Measurements from ENCODE around the gene POU2F1.

POU2F1 gene

DNA sequence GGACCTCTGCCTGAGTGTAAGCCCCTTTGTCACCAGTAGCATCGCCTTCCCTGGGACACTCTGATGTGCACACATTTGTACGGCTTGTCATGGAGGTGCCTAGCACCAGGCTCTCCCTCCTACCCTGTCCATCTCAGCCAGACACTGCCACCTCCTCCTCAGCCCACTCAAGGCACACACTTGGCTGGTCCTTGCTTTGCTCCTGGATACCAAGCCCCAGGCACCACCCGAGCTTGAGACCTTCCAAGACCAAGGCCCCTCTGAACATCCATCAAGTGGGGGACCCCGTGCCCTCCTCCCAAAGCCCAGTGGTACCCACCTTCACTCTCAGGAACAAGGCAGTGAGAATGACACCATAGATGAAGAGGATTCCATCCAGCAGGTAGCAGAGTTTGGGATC lies 219.7 kb downstream of the POU2F1 start:
- Histone ChIP-seq H3K27ac (no peak overlapping the region), H3K36me3 (ENCODE audit: insufficient read depth, low read length) (no peaks in the 10 kb centered on the region), H3K9me3 (ENCODE audit: low read depth, low read length) (no peaks in the 10 kb centered on the region), H3K9ac (ENCODE audit: insufficient read length) (no peak overlapping the region), H3K4me3 (no peak overlapping the region)
- TF ChIP-seq FOXP2 (optimal IDR thresholded peaks at IDR 0.05; ENCODE audit: control extremely low read depth, extremely low read length, insufficient read depth) (no peak), EZH2 (IDR thresholded peaks at IDR 0.05) (no peak)
- no peak for DNase-seq (ENCODE audit: low read depth, low spot score)

DNA sequence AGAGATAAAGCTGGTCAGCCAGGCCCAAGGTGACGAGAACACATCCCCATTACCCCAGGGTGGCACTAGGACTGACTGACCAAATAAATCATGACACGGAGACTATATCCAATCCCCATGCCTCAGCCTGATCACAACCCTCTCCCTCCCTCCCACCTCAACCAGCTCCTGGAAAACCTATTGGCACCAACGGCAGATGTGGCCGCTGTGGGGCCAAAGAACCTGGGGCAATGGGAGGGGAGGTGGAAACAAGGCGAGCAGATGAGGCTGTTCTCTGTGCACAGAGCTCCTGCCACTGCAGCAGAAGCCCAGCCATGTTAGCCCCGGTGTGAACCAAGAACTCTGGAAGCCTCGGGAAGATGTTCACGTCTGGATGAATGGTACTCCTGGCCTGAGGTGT lies 220.1 kb downstream of the POU2F1 start:
- no peak for DNase-seq (ENCODE audit: low read depth, low spot score)
- no peaks in the 10 kb centered on the region for H3K36me3 ChIP-seq (ENCODE audit: insufficient read depth, low read length)
- no peak overlapping the region for H3K4me3 ChIP-seq
- no peaks in the 10 kb centered on the region for H3K9me3 ChIP-seq (ENCODE audit: low read depth, low read length)
- no peak overlapping the region for H3K9ac ChIP-seq (ENCODE audit: insufficient read length)
- TF ChIP-seq EZH2 (IDR thresholded peaks at IDR 0.05) = no peak
- no peak for TF ChIP-seq POLR2AphosphoS5 (IDR thresholded peaks at IDR 0.05; ENCODE audit: borderline replicate concordance, low read depth, low read length)
- TF ChIP-seq FOXP2 (optimal IDR thresholded peaks at IDR 0.05; ENCODE audit: control extremely low read depth, extremely low read length, insufficient read depth) = no peak
- H3K27ac ChIP-seq = no peak overlapping the region

DNA sequence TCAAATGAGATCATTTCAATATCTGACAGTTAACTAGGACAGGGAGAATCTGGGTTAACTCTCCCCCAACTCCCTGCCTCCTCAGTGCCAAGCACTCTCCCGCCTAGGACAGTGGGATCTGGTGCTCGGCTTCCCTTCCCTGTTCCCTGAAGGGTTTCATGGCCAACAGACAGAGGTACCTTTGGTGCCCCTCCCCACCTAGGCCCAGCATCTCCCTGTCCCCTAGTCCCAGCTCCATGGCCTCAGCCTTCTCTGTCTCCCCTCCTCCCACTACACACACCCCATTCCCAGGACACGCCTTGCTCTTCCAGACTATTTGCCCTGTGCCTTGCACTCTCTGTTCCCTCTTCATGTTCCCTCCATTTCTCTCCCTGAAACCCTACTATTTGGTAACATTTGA lies 220.5 kb downstream of the POU2F1 start:
- Histone ChIP-seq H3K9me3 (ENCODE audit: low read depth, low read length) (no peaks in the 10 kb centered on the region), H3K36me3 (ENCODE audit: insufficient read depth, low read length) (no peaks in the 10 kb centered on the region), H3K27ac (no peak overlapping the region), H3K9ac (ENCODE audit: insufficient read length) (no peak overlapping the region), H3K4me3 (no peak overlapping the region)
- TF ChIP-seq EZH2 (IDR thresholded peaks at IDR 0.05) (no peak), POLR2AphosphoS5 (IDR thresholded peaks at IDR 0.05; ENCODE audit: borderline replicate concordance, low read depth, low read length) (no peak), FOXP2 (optimal IDR thresholded peaks at IDR 0.05; ENCODE audit: control extremely low read depth, extremely low read length, insufficient read depth) (no peak)
- DNase-seq (ENCODE audit: low read depth, low spot score) = no peak

DNA sequence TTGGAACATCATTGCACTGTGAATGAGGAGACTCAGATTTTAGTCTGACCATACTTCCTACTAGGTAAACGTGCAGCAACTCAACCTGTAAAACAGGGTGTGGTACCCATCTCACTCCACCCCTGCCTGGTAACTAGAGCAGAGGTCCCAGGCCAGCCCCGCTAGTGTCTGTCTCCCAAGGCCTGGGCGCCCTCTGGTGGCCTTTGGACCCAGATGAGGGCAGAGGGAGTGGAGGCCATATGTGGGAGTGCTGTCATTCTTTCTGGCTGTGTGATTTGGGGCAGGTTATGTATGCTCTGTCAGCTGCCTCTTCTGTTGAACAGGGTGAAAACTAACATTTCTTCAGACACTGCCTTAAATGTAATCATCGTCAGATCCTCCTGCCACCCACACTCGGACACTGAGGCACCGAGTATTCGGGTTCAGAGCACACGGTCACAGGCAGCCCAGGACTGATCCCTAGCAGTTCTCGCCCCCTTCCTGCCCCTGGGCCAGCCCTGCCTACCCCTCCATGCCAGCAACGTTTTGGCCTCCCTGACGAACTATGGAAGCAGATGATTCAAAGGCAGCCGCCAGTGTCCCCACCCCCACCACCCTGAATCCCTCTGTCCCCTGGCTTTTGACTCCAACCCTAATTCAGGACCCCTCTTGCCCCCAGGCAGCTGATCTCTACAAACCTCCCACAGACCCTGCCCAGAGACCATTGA lies 221.6 kb downstream of the POU2F1 start:
- Histone ChIP-seq H3K9ac (ENCODE audit: insufficient read length) (no peak overlapping the region), H3K36me3 (ENCODE audit: insufficient read depth, low read length) (no peaks in the 10 kb centered on the region), H3K27ac (no peak overlapping the region), H3K9me3 (ENCODE audit: low read depth, low read length) (no peaks in the 10 kb centered on the region), H3K4me3 (no peak overlapping the region)
- no peak for DNase-seq (ENCODE audit: low read depth, low spot score)
- TF ChIP-seq FOXP2 (optimal IDR thresholded peaks at IDR 0.05; ENCODE audit: control extremely low read depth, extremely low read length, insufficient read depth) (no peak), POLR2AphosphoS5 (IDR thresholded peaks at IDR 0.05; ENCODE audit: borderline replicate concordance, low read depth, low read length) (no peak), EZH2 (IDR thresholded peaks at IDR 0.05) (no peak)

DNA sequence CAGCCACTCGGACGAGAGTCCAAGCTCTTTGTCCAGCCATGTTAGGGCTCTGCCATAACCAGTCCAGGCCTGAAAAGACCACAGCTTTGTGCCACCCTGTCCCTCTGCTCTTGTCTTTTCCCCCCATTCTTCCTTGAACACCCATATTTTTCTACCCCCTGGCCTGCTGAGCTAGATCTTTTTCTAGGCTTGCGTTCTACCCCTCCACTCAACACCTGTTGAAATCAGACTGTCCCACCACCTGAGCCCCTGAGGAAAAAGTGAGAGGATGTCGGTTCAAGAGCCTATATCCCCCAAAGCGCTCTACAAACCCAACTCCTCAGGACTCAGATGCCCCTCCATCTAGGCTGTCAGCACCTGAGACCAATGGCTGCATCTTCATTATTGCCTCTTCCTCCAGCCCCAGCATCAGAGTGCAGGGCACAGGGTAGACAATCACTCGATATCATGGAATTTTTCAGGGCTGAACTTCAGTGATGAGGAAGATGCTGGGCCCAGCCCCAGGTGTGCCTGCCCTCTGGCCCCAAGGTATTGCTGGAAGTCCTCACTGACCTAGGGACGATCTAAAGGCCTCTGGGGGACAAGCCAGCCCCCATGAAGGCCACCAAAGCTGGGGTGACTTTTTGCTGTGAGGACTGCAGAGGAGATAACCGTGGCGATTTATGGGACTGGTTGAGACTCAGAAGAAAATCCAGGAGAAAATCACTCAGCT lies 222.3 kb downstream of the POU2F1 start:
- no peak for TF ChIP-seq POLR2AphosphoS5 (IDR thresholded peaks at IDR 0.05; ENCODE audit: borderline replicate concordance, low read depth, low read length)
- no peak for TF ChIP-seq FOXP2 (optimal IDR thresholded peaks at IDR 0.05; ENCODE audit: control extremely low read depth, extremely low read length, insufficient read depth)
- no peak for TF ChIP-seq EZH2 (IDR thresholded peaks at IDR 0.05)
- Histone ChIP-seq H3K27ac (no peak overlapping the region), H3K9me3 (ENCODE audit: low read depth, low read length) (no peaks in the 10 kb centered on the region), H3K4me3 (no peak overlapping the region), H3K36me3 (ENCODE audit: insufficient read depth, low read length) (no peaks in the 10 kb centered on the region), H3K9ac (ENCODE audit: insufficient read length) (no peak overlapping the region)
- no peak for DNase-seq (ENCODE audit: low read depth, low spot score)

DNA sequence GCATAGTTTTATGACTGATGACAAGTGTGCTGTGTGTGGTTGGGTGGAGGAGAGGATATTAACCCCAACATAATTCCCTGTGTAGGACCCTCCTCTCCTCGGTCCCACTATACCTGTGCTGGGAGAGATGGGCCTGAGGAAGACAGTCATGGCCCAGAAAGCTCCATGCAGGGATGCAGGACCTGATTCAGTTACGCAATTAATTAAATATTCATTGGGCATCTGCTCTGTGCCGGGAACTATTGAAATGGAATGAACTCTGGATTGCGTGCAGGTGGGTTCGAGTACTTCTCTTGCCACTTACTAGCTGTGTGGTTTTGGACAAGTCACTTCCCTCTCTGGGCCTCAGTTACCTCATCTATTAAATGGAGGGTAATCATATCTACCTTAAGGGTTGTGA lies 223.1 kb downstream of the POU2F1 start:
- no peaks in the 10 kb centered on the region for H3K36me3 ChIP-seq (ENCODE audit: insufficient read depth, low read length)
- TF ChIP-seq POLR2AphosphoS5 (IDR thresholded peaks at IDR 0.05; ENCODE audit: borderline replicate concordance, low read depth, low read length) (no peak), EZH2 (IDR thresholded peaks at IDR 0.05) (no peak), FOXP2 (optimal IDR thresholded peaks at IDR 0.05; ENCODE audit: control extremely low read depth, extremely low read length, insufficient read depth) (no peak)
- no peak overlapping the region for H3K9ac ChIP-seq (ENCODE audit: insufficient read length)
- DNase-seq (ENCODE audit: low read depth, low spot score) = no peak
- no peak overlapping the region for H3K27ac ChIP-seq
- H3K9me3 ChIP-seq (ENCODE audit: low read depth, low read length) = no peaks in the 10 kb centered on the region
- no peak overlapping the region for H3K4me3 ChIP-seq

DNA sequence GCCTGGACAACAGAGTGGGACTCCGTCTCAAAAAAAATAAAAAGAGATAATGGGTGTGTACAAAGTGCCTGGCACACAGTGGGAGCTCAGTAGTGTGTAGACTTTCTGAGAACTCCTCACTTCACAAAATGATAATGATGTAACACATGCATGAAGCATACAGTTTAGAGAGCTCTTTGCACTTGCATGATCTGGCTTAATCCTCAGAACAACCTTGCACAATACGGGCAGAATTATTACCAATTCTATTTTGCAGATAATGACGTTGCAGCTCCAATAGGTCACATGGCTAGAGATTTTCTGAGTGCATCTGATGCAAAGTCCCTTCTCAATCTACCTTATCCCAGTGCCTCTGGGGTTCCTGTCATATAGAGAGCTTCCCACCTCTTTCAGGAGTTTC lies 226.3 kb downstream of the POU2F1 start:
- TF ChIP-seq FOXP2 (optimal IDR thresholded peaks at IDR 0.05; ENCODE audit: control extremely low read depth, extremely low read length, insufficient read depth) (no peak), POLR2AphosphoS5 (IDR thresholded peaks at IDR 0.05; ENCODE audit: borderline replicate concordance, low read depth, low read length) (no peak), EZH2 (IDR thresholded peaks at IDR 0.05) (no peak)
- DNase-seq (ENCODE audit: low read depth, low spot score) = no peak
- Histone ChIP-seq H3K9me3 (ENCODE audit: low read depth, low read length) (no peaks in the 10 kb centered on the region), H3K4me3 (no peak overlapping the region), H3K36me3 (ENCODE audit: insufficient read depth, low read length) (no peaks in the 10 kb centered on the region), H3K27ac (no peak overlapping the region), H3K9ac (ENCODE audit: insufficient read length) (no peak overlapping the region)

DNA sequence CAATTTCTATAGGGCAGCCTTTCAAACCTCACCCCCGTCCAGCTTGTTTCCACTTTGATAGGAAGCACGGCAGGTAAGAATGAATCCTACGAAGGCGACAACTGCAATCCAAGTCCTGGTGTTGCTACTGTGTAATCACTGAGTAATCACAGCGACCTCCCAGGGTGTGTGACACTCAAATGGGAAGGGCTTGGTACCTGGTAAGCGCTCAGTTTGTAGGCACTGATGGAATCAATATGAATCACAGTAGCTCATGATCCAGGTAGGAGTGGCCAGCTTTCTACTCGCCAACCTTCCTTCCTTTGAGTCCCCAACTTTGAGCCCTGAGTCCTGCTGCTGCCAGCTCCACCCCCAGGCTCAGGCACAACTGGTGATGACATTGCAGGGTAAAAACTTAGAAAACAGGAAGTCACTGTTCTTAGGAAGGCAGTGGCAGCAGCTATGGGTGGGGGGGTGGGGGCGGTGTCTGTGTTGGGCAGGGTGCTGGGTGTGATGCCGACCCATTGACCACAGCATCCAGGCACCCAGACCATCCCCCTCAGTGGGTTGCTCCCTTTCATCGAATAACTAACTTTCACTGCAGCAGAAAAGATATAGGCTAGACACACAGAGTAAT lies 226.9 kb downstream of the POU2F1 start:
- no peak overlapping the region for H3K27ac ChIP-seq
- no peak for DNase-seq (ENCODE audit: low read depth, low spot score)
- no peak overlapping the region for H3K9ac ChIP-seq (ENCODE audit: insufficient read length)
- no peak overlapping the region for H3K4me3 ChIP-seq
- H3K36me3 ChIP-seq (ENCODE audit: insufficient read depth, low read length) = no peaks in the 10 kb centered on the region
- no peak for TF ChIP-seq FOXP2 (optimal IDR thresholded peaks at IDR 0.05; ENCODE audit: control extremely low read depth, extremely low read length, insufficient read depth)
- no peak for TF ChIP-seq POLR2AphosphoS5 (IDR thresholded peaks at IDR 0.05; ENCODE audit: borderline replicate concordance, low read depth, low read length)
- no peak for TF ChIP-seq EZH2 (IDR thresholded peaks at IDR 0.05)
- no peaks in the 10 kb centered on the region for H3K9me3 ChIP-seq (ENCODE audit: low read depth, low read length)

All from SK-N-MC (cell line).